HepG2 (cell line): Measurements from ENCODE around the gene IDUA. TPM values are rescaled to one million over a fixed set of nuclear protein-coding genes. Genes with fewer than 3 reads are reported as not detected.

ENCODE experiments used
- ATAC-seq: fragments of 200-7000 bp; cut with Tn5 transposase; 3 replicates; pipeline ENCODE4 v1.9.1; 2020; ENCODE audit warnings: mild to moderate bottlenecking, moderate library complexity
- BruUV-seq: library from RNA; stranded (reverse); fragments of 400-500 nt; replicated peaks from 2 replicates; lab custom pipeline; 2021; lab: Mats Ljungman, UMichigan
- CTCF ChIA-PET: fragments of 300-600 bp; formaldehyde crosslinking; extraction: SDS; loops from one replicate; lab custom pipeline; 2021; ENCODE audit warnings: low total read pairs, inconsistent platforms, low intra/inter-chr PET ratio; lab: Yijun Ruan, JAX
- POLR2A ChIA-PET: fragments of 350-600 bp; sonication (Branson Sonifier 250); formaldehyde crosslinking; loops from one replicate; lab custom pipeline; 2020; ENCODE audit warnings: antibody characterized with exemption, inconsistent platforms; lab: Yijun Ruan, JAX
- DNase-seq: peaks from one replicate; pipeline ENCODE4 v3.0.0-alpha.2; 2015; ENCODE audit warnings: low spot score
- FAIRE-seq: peaks from 3 replicates; lab custom pipeline; 2011; peaks lifted over from hg19 to GRCh38; lab: Jason Lieb, UNC
- H2AFZ ChIP-seq: one replicate; pipeline ENCODE4 v1.6.1; 2011; ENCODE audit warnings: low read length, inconsistent platforms
- H3K27ac ChIP-seq: fragments of 300-600 bp; 3 replicates; pipeline ENCODE4 v1.8.0; 2011; ENCODE audit warnings: mixed run types, mild to moderate bottlenecking, mixed read lengths, low read length, inconsistent platforms; ENCODE audit not compliant: insufficient read depth; ENCODE audit errors: extremely low read length
- H3K27me3 ChIP-seq, 2 experiments: fragments of 200-600 bp in 1 of 2; 2 replicates in 1 of 2; 3 replicates in 1 of 2; pipeline versions ENCODE4 v1.6.0 to v1.8.0; 2011; ENCODE audit warnings: low read length in 2 of 2, mild to moderate bottlenecking in 2 of 2, moderate library complexity in 2 of 2, inconsistent platforms in 1 of 2; ENCODE audit not compliant: insufficient read depth in 2 of 2, control insufficient read depth in 1 of 2
- H3K36me3 ChIP-seq, 2 experiments: fragments of 200-600 bp in 1 of 2; replicated peaks in 1 of 2; 2 replicates in 1 of 2; 3 replicates in 1 of 2; pipeline versions ENCODE4 v1.5.1 to v1.8.0; 2011; ENCODE audit warnings: low read length in 2 of 2, inconsistent platforms in 1 of 2; ENCODE audit not compliant: insufficient read depth in 2 of 2, control insufficient read depth in 1 of 2
- H3K4me1 ChIP-seq: 2 replicates; pipeline ENCODE4 v1.5.1; 2012; ENCODE audit warnings: low read length, inconsistent platforms; ENCODE audit not compliant: insufficient read depth
- H3K4me2 ChIP-seq: 2 replicates; pipeline ENCODE4 v1.6.0; 2011; ENCODE audit warnings: low read depth, low read length, inconsistent platforms
- H3K4me3 ChIP-seq, 3 experiments: fragments of 200-600 bp in 1 of 3; sonication (generic), shearing (Covaris generic) in 1 of 3; replicated peaks in 1 of 3; 2 replicates each; pipeline ENCODE4 v1.5.1; 2011 to 2016; ENCODE audit warnings: low read length in 3 of 3, inconsistent platforms in 2 of 3, low read depth in 2 of 3, mild to moderate bottlenecking in 2 of 3, control low read depth in 1 of 3, mixed read lengths in 1 of 3; ENCODE audit not compliant: insufficient read depth in 1 of 3
- H3K79me2 ChIP-seq: one replicate; pipeline ENCODE4 v1.6.1; 2011; ENCODE audit warnings: low read length, inconsistent platforms; ENCODE audit not compliant: insufficient read depth
- H3K9ac ChIP-seq: 2 replicates; pipeline ENCODE4 v1.6.0; 2011; ENCODE audit warnings: mild to moderate bottlenecking, low read depth, low read length, inconsistent platforms; ENCODE audit not compliant: insufficient read depth
- H3K9me3 ChIP-seq: 2 replicates; pipeline ENCODE4 v1.5.1; 2012; ENCODE audit warnings: mild to moderate bottlenecking, low read length
- H4K20me1 ChIP-seq: 2 replicates; pipeline ENCODE4 v1.6.0; 2011; ENCODE audit warnings: inconsistent platforms, mild to moderate bottlenecking, low read length, moderate library complexity; ENCODE audit not compliant: insufficient read depth
- E2F2 ChIP-seq: sonication (generic); formaldehyde crosslinking; IDR thresholded peaks from 2 replicates; pipeline ENCODE4 v1.4.0; 2020; ENCODE audit warnings: missing genetic modification reagents, borderline replicate concordance
- GFI1 ChIP-seq: sonication (generic); formaldehyde crosslinking; IDR thresholded peaks from 2 replicates; pipeline ENCODE4 v1.5.0; 2020; ENCODE audit warnings: missing genetic modification reagents, mild to moderate bottlenecking, borderline replicate concordance
- MLLT10 ChIP-seq: sonication (generic); formaldehyde crosslinking; IDR thresholded peaks from 2 replicates; pipeline ENCODE4 v1.4.0; 2020; ENCODE audit warnings: missing genetic modification reagents
- MXD3 ChIP-seq: IDR thresholded peaks from 2 replicates; pipeline ENCODE4 v1.6.1; 2016; ENCODE audit warnings: mild to moderate bottlenecking, missing biosample characterization, missing genetic modification reagents
- ZNF556 ChIP-seq: sonication (generic); formaldehyde crosslinking; IDR thresholded peaks from 2 replicates; pipeline ENCODE4 v1.4.0; 2020; ENCODE audit warnings: mild to moderate bottlenecking, missing genetic modification reagents, borderline replicate concordance
- ZNF564 ChIP-seq: sonication (generic); formaldehyde crosslinking; IDR thresholded peaks from 2 replicates; pipeline ENCODE4 v1.8.1; 2023; ENCODE audit warnings: mild to moderate bottlenecking, missing genetic modification reagents
- WGBS: methylation state at CpG from one replicate; pipeline ENCODE4 v1.1.6; 2017; ENCODE audit warnings: low lambda C conversion rate; 5-methylcytosine and 5-hydroxymethylcytosine counted together
- in situ Hi-C: cut with HindIII; loops from 2 replicates; pipeline ENCODE4 v1.10.0; 2017; ENCODE audit warnings: low pct_unique_long_range_greater_than_20kb; ENCODE audit not compliant: extremely low pct_ligation_motif_present
- intact Hi-C: fragments of 100-400 bp; cut with micrococcal nuclease; formaldehyde crosslinking; loops from one replicate; pipeline ENCODE4 v1.10.0; 2022; ENCODE audit not compliant: unreplicated experiment
- polyA plus RNA-seq, 8 experiments: library from polyadenylated mRNA; depleted of rRNA in 3 of 8; stranded (reverse) in 7 of 8; unstranded in 1 of 8; fragments of >200 nt; fragmentation: Illumina TruSeq in 4 of 8; extraction: Trizol in 4 of 8; gene quantifications; 2 replicates each; pipeline versions ENCODE4 v1.2.1 to v1.2.3, GENCODE V29; 2011 to 2016; ENCODE audit warnings: low read depth in 4 of 8, missing spikeins in 1 of 8, mixed read lengths in 1 of 8; ENCODE audit not compliant: insufficient read depth in 1 of 8
- total RNA-seq, 5 experiments: library from RNA; depleted of rRNA; stranded (reverse); fragments of >200 nt; fragmentation: Illumina TruSeq; extraction: Trizol; gene quantifications; 2 replicates each; pipeline ENCODE4 v1.2.3, GENCODE V29; 2016; ENCODE audit warnings: low read depth in 1 of 5

IDUA gene
- total and polyA plus RNA-seq, 2 of the 13 experiments (the other 11 are each of a cell fraction or from before 2014, with no cell fraction given), result 0.77 to 1.0 TPM

GRCh38 chr4:949656-950055 lies 37.2 kb upstream of the IDUA start:
- intact Hi-C loops, result no loop called here
- BruUV-seq, result no TSS peak
- Histone ChIP-seq H3K27ac (no peak overlapping the region), H3K4me1 (peaks cover 30% of the 10 kb centered on the region), H3K4me3 (no peak overlapping the region), H3K9ac (no peak overlapping the region), H3K36me3 (no peaks in the 10 kb centered on the region), H4K20me1 (no peaks in the 10 kb centered on the region), H3K4me2 (no peak overlapping the region), H2AFZ (no peak overlapping the region), H3K9me3 (no peaks in the 10 kb centered on the region), H3K27me3 (no peaks in the 10 kb centered on the region), H3K79me2 (no peaks in the 10 kb centered on the region)
- ATAC-seq, result no peak
- DNase-seq, result no peak
- 91% methylated on average over 10 of the region's 20 CpGs for WGBS
- no peak for FAIRE-seq
- CTCF ChIA-PET, result no interaction called here
- POLR2A ChIA-PET, result interaction anchor here (0.9 kb wide), 1 partner anchor 276 kb away, joined by 3 read pairs; the partner anchor contains the start of genes ATP5ME and MYL5
- in situ Hi-C loops, result no loop called here
- TF ChIP-seq GFI1 (CRISPR knock-in tag) (no peak), E2F2 (CRISPR knock-in tag) (no peak), ZNF564 (CRISPR knock-in tag) (no peak), ZNF556 (CRISPR knock-in tag) (no peak), MLLT10 (no peak), MXD3 (CRISPR knock-in tag) (no peak)
